GM23338 (cell line): Measurements from ENCODE around the gene CNTRL. TPM values are rescaled to one million over a fixed set of nuclear protein-coding genes. Genes with fewer than 3 reads are reported as not detected.

ENCODE experiments used
- ATAC-seq: fragments of 200-7000 bp; cut with Tn5 transposase; 3 replicates; pipeline ENCODE4 v1.9.1; 2020
- DNase-seq: peaks from one replicate; pipeline ENCODE4 v3.0.0-alpha.2; 2015; ENCODE audit warnings: low spot score
- H2AFZ ChIP-seq: fragments of 200-600 bp; sonication (generic); 2 replicates; pipeline ENCODE4 v1.8.0; 2016; ENCODE audit warnings: antibody characterized with exemption, mild to moderate bottlenecking, moderate library complexity
- H3F3A ChIP-seq: fragments of 200-600 bp; sonication (generic); replicated peaks from 2 replicates; pipeline ENCODE4 v1.8.0; 2017; ENCODE audit warnings: antibody characterized with exemption, mixed run types, low read depth
- H3K27ac ChIP-seq: fragments of 200-600 bp; sonication (generic); 2 replicates; pipeline ENCODE4 v1.6.1; 2016; ENCODE audit warnings: low read depth
- H3K27me3 ChIP-seq: fragments of 200-600 bp; sonication (generic); 2 replicates; pipeline ENCODE4 v1.8.0; 2016; ENCODE audit warnings: mild to moderate bottlenecking, mixed run types, moderate library complexity; ENCODE audit not compliant: insufficient read depth
- H3K36me3 ChIP-seq: fragments of 200-600 bp; sonication (generic); 2 replicates; pipeline ENCODE4 v1.8.0; 2016; ENCODE audit warnings: mild to moderate bottlenecking; ENCODE audit not compliant: insufficient read depth
- H3K4me1 ChIP-seq: fragments of 200-600 bp; sonication (generic); 2 replicates; pipeline ENCODE4 v1.8.0; 2016; ENCODE audit warnings: mild to moderate bottlenecking, moderate library complexity; ENCODE audit not compliant: insufficient read depth
- H3K4me2 ChIP-seq: fragments of 200-600 bp; sonication (generic); 2 replicates; pipeline ENCODE4 v1.7.1; 2017; ENCODE audit warnings: mixed run types
- H3K4me3 ChIP-seq: fragments of 200-600 bp; sonication (generic); 2 replicates; pipeline ENCODE4 v1.6.1; 2016; ENCODE audit warnings: mixed run types
- H3K79me2 ChIP-seq: fragments of 200-600 bp; sonication (generic); replicated peaks from 2 replicates; pipeline ENCODE4 v1.8.0; 2017; ENCODE audit warnings: mild to moderate bottlenecking; ENCODE audit not compliant: insufficient read depth
- H3K9me2 ChIP-seq: fragments of 200-600 bp; sonication (generic); 2 replicates; pipeline ENCODE4 v1.8.0; 2017; ENCODE audit not compliant: insufficient read depth
- H4K20me1 ChIP-seq: fragments of 200-600 bp; sonication (generic); replicated peaks from 2 replicates; pipeline ENCODE4 v1.8.0; 2017; ENCODE audit warnings: mild to moderate bottlenecking; ENCODE audit not compliant: insufficient read depth
- H3K27ac Mint-ChIP-seq: 2 replicates; pipeline ENCODE4 v1.8.0; 2020; ENCODE audit warnings: inconsistent platforms, mild to moderate bottlenecking, moderate library complexity, mixed read lengths
- H3K27me3 Mint-ChIP-seq: 3 replicates; pipeline ENCODE4 v1.8.0; 2022; ENCODE audit warnings: low read depth, mild to moderate bottlenecking, moderate library complexity, mixed read lengths, inconsistent platforms; ENCODE audit not compliant: insufficient read depth, poor library complexity
- H3K36me3 Mint-ChIP-seq: 3 replicates; pipeline ENCODE4 v1.8.0; 2021; ENCODE audit warnings: low read depth, mild to moderate bottlenecking, inconsistent platforms, moderate library complexity, mixed read lengths
- H3K4me1 Mint-ChIP-seq: 3 replicates; pipeline ENCODE4 v1.8.0; 2020; ENCODE audit warnings: mild to moderate bottlenecking, inconsistent platforms, mixed read lengths
- H3K4me3 Mint-ChIP-seq: 3 replicates; pipeline ENCODE4 v1.8.0; 2021; ENCODE audit warnings: moderate library complexity, mild to moderate bottlenecking, inconsistent platforms, mixed read lengths
- H3K9me3 Mint-ChIP-seq: 3 replicates; pipeline ENCODE4 v1.8.0; 2020; ENCODE audit warnings: moderate library complexity, mild to moderate bottlenecking, inconsistent platforms, mixed read lengths
- CREB1 ChIP-seq: fragments of 250-450 bp; sonication (Bioruptor Pico); IDR thresholded peaks from 2 replicates; pipeline ENCODE4 v1.5.0; 2020; ENCODE audit warnings: low read depth, mild to moderate bottlenecking, moderate library complexity
- EZH2 ChIP-seq: fragments of 200-600 bp; sonication (generic); IDR thresholded peaks from one replicate; pipeline ENCODE4 v1.8.0; 2017; ENCODE audit warnings: antibody characterized with exemption, mild to moderate bottlenecking, low read depth; ENCODE audit not compliant: unreplicated experiment
- EZH2phosphoT487 ChIP-seq: fragments of 200-600 bp; sonication (generic); IDR thresholded peaks from one replicate; pipeline ENCODE4 v1.8.1; 2018; ENCODE audit warnings: antibody characterized with exemption; ENCODE audit not compliant: unreplicated experiment
- JUNB ChIP-seq: IDR thresholded peaks from one replicate; pipeline ENCODE4 v1.6.1; 2016; ENCODE audit warnings: antibody characterized with exemption; ENCODE audit not compliant: unreplicated experiment
- NANOG ChIP-seq: IDR thresholded peaks from 2 replicates; pipeline ENCODE4 v1.6.1; 2016; ENCODE audit warnings: antibody characterized with exemption, borderline replicate concordance
- POLR2AphosphoS5 ChIP-seq: IDR thresholded peaks from 2 replicates; pipeline ENCODE4 v1.6.1; 2016; ENCODE audit warnings: antibody characterized with exemption, low read depth
- STAT1 ChIP-seq: IDR thresholded peaks from one replicate; pipeline ENCODE4 v1.6.1; 2016; ENCODE audit warnings: antibody characterized with exemption; ENCODE audit not compliant: unreplicated experiment
- ZNF331 ChIP-seq: fragments of 250-450 bp; sonication (Bioruptor Pico); IDR thresholded peaks from 2 replicates; pipeline ENCODE4 v1.5.0; 2020; ENCODE audit warnings: low read depth, mild to moderate bottlenecking, moderate library complexity
- polyA plus RNA-seq: library from polyadenylated mRNA; unstranded; fragments of >200 nt; fragmentation: Nextera tagmentation; extraction: Ambion mirVana; gene quantifications from 2 replicates; pipeline ENCODE4 v1.2.1, GENCODE V29; 2016
- total RNA-seq: library from RNA; depleted of rRNA; stranded (reverse); fragments of >200 nt; shearing (Covaris generic); gene quantifications from 2 replicates; pipeline ENCODE4 v1.2.3, GENCODE V29; 2014
- TF ChIP-seq, protein P1 (sequence below), 2 experiments: fragments of 200-600 bp in 1 of 2; sonication (generic) in 1 of 2; conservative IDR thresholded peaks; 2 replicates each; pipeline versions ENCODE4 v1.5.1 to v1.6.1; 2016 to 2017; ENCODE audit warnings: antibody characterized with exemption in 2 of 2, low read depth in 2 of 2, mild to moderate bottlenecking in 2 of 2, moderate library complexity in 1 of 2
- TF ChIP-seq, protein P2 (sequence below): IDR thresholded peaks from 2 replicates; pipeline ENCODE4 v1.6.1; 2016; ENCODE audit warnings: antibody characterized with exemption
- TF ChIP-seq, protein P3 (sequence below): IDR thresholded peaks from one replicate; pipeline ENCODE4 v1.6.1; 2018; ENCODE audit warnings: antibody characterized with exemption; ENCODE audit not compliant: unreplicated experiment

Gene CNTRL
- total and polyA plus RNA-seq, 2 experiments from 2014 or later: 9.2 to 11.7 TPM

DNA sequence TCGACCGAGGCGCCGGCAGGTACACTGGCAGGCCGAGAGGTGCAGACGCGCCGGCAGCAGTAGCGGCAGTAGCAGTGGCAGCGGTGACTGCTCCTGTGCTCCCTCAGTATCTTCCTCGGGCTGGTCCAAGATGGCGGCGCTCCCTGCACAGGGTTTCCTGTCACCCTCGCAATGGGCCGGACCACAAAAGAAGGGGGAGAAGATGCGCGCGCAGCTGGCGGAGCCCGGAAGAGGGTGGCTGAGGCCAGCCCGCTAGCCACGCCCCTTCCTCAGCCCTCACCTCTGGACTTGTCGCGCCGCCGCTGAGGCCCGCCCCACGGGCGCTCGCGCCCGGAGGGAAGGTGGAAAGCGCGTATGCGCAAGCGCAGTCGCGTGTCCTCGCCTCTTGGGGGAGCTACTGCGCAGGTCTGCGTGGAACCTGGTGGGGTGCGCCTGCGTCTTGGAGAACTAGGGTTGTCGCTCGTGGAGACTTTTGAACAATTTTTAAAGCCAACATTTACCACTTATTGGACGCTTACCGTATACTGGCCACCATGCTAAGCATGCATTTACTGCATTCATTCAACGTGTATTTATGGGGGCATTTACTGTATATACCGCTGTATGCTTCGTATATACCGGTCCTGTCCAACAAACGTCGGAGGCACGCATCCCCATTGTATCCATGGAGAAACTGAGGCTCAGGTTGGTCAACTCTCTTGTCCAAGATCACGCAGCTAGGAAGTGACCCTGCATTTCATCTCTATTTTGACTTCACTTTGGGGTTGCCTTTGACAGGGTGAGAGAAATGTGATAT lies 127.2 kb downstream of the CNTRL start, which contains the start of gene RAB14:
Gene RAB14 (minus strand): TSS at position 132 of the 796 bp plus-strand sequence. CDS start 8,457 bp downstream, outside the sequence.
- H3K4me1 Mint-ChIP-seq: peaks cover 26% of the 10 kb centered on the region
- Histone ChIP-seq H3K27ac (peak within 1 kb of the TSS; percentile 83), H3K4me1 (peaks cover 20% of the 10 kb centered on the region), H4K20me1 (peaks cover 31% of the 10 kb centered on the region), H3K4me2 (peak within 1 kb of the TSS; percentile 83), H3K79me2 (peaks cover 40% of the 10 kb centered on the region), H3K27me3 (no peaks in the 10 kb centered on the region), H3K9me2 (no peaks in the 10 kb centered on the region), H3K36me3 (no peaks in the 10 kb centered on the region), H3K4me3 (peak within 1 kb of the TSS; percentile 83), H2AFZ (peak within 1 kb of the TSS; percentile 93), H3F3A (no peaks in the 10 kb centered on the region)
- TF ChIP-seq ZNF331 (CRISPR knock-in tag) (no peak), EZH2 (no peak), POLR2AphosphoS5 (peak; percentile 85), NANOG (no peak)
- TF ChIP-seq, protein P1, sequence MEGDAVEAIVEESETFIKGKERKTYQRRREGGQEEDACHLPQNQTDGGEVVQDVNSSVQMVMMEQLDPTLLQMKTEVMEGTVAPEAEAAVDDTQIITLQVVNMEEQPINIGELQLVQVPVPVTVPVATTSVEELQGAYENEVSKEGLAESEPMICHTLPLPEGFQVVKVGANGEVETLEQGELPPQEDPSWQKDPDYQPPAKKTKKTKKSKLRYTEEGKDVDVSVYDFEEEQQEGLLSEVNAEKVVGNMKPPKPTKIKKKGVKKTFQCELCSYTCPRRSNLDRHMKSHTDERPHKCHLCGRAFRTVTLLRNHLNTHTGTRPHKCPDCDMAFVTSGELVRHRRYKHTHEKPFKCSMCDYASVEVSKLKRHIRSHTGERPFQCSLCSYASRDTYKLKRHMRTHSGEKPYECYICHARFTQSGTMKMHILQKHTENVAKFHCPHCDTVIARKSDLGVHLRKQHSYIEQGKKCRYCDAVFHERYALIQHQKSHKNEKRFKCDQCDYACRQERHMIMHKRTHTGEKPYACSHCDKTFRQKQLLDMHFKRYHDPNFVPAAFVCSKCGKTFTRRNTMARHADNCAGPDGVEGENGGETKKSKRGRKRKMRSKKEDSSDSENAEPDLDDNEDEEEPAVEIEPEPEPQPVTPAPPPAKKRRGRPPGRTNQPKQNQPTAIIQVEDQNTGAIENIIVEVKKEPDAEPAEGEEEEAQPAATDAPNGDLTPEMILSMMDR (conservative IDR thresholded peaks at IDR 0.05; ENCODE audit: low read depth in 2 of 2): peak; percentile 41 to 67
- TF ChIP-seq, protein P2, sequence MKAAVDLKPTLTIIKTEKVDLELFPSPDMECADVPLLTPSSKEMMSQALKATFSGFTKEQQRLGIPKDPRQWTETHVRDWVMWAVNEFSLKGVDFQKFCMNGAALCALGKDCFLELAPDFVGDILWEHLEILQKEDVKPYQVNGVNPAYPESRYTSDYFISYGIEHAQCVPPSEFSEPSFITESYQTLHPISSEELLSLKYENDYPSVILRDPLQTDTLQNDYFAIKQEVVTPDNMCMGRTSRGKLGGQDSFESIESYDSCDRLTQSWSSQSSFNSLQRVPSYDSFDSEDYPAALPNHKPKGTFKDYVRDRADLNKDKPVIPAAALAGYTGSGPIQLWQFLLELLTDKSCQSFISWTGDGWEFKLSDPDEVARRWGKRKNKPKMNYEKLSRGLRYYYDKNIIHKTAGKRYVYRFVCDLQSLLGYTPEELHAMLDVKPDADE: peak; percentile 61; the same call in 1 of the 2 replicates
- DNase-seq: peak; percentile 99
- H3K27me3 Mint-ChIP-seq: peaks cover 7% of the 10 kb centered on the region
- peak within 1 kb of the TSS; percentile 93 for H3K4me3 Mint-ChIP-seq
- peak within 1 kb of the TSS; percentile 89 for H3K27ac Mint-ChIP-seq
- H3K9me3 Mint-ChIP-seq: no peaks in the 10 kb centered on the region; the same call in 2 of the 3 replicates
- no peaks in the 10 kb centered on the region; the same call in 2 of the 3 replicates for H3K36me3 Mint-ChIP-seq
- ATAC-seq: peak; percentile 92

DNA sequence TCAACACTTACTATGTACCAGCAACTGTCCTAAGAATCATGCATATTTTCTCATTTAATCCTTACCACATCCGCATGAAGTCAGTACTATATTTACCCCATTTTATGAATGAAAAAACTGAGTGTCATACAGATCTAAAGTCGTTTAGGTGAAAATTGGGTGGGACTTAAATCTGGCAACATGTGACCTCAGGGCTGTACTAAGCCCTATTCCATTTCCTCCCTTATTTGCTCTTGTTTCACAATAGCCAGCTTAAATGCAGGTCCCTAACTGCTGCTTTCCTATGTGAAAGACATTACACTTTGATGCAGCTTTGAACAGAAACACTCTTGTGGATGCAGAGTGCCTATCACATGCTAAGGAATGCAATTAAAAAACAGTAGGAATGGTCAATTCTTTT lies 129.4 kb downstream of the CNTRL start:
- Histone ChIP-seq H3K27me3 (no peaks in the 10 kb centered on the region), H3K4me1 (peaks cover 23% of the 10 kb centered on the region), H3K4me2 (no peak overlapping the region), H4K20me1 (peaks cover 17% of the 10 kb centered on the region), H3K4me3 (no peak overlapping the region), H3F3A (no peaks in the 10 kb centered on the region), H3K9me2 (no peaks in the 10 kb centered on the region), H3K36me3 (no peaks in the 10 kb centered on the region), H3K27ac (no peak overlapping the region), H3K79me2 (peaks cover 18% of the 10 kb centered on the region), H2AFZ (no peak overlapping the region)
- Mint-ChIP-seq H3K9me3 (no peaks in the 10 kb centered on the region; the same call in 2 of the 3 replicates), H3K27ac (no peak overlapping the region), H3K36me3 (no peaks in the 10 kb centered on the region; the same call in 2 of the 3 replicates), H3K27me3 (peaks cover 7% of the 10 kb centered on the region), H3K4me1 (peaks cover 28% of the 10 kb centered on the region), H3K4me3 (no peak overlapping the region)
- no peak for ATAC-seq
- no peak for DNase-seq
- TF ChIP-seq ZNF331 (CRISPR knock-in tag) (no peak), JUNB (no peak), CREB1 (CRISPR knock-in tag) (no peak), STAT1 (no peak), EZH2 (no peak), EZH2phosphoT487 (no peak)
- TF ChIP-seq, protein P1 (conservative IDR thresholded peaks at IDR 0.05; ENCODE audit: low read depth in 2 of 2): no peak
- TF ChIP-seq, protein P2: no peak
- TF ChIP-seq, protein P3, sequence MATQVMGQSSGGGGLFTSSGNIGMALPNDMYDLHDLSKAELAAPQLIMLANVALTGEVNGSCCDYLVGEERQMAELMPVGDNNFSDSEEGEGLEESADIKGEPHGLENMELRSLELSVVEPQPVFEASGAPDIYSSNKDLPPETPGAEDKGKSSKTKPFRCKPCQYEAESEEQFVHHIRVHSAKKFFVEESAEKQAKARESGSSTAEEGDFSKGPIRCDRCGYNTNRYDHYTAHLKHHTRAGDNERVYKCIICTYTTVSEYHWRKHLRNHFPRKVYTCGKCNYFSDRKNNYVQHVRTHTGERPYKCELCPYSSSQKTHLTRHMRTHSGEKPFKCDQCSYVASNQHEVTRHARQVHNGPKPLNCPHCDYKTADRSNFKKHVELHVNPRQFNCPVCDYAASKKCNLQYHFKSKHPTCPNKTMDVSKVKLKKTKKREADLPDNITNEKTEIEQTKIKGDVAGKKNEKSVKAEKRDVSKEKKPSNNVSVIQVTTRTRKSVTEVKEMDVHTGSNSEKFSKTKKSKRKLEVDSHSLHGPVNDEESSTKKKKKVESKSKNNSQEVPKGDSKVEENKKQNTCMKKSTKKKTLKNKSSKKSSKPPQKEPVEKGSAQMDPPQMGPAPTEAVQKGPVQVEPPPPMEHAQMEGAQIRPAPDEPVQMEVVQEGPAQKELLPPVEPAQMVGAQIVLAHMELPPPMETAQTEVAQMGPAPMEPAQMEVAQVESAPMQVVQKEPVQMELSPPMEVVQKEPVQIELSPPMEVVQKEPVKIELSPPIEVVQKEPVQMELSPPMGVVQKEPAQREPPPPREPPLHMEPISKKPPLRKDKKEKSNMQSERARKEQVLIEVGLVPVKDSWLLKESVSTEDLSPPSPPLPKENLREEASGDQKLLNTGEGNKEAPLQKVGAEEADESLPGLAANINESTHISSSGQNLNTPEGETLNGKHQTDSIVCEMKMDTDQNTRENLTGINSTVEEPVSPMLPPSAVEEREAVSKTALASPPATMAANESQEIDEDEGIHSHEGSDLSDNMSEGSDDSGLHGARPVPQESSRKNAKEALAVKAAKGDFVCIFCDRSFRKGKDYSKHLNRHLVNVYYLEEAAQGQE: no peak
